GM21367 (cell line): ENCODE results near the gene POTEC.
"Not testable (repeated sequence)": the region's sequence is repeated elsewhere in the genome, so short reads cannot be mapped to it uniquely, and the experiment has no call there.

ENCODE experiments used
- ATAC-seq: cut with Tn5 transposase; IDR thresholded peaks from one replicate; pipeline ENCODE4 v1.9.1; 2021; ENCODE audit not compliant: unreplicated experiment

Gene POTEC

GRCh38 chr18:14543446-14543964 lies at the start of gene POTEC:
POTEC (minus strand) TSS chr18:14543600; CDS start chr18:14543146, 454 bp downstream.
- not testable (repeated sequence) for ATAC-seq

- ATAC-seq, result no peak
These were observed 34.6 kb upstream of the POTEC start for GRCh38 chr18:14577971-14578370.

GRCh38 chr18:14559502-14559901 lies 16.1 kb upstream of the POTEC start:
- not testable (repeated sequence) for ATAC-seq

- not testable (repeated sequence) for ATAC-seq
These were observed 11.7 kb downstream of the POTEC start for GRCh38 chr18:14531659-14532058.

GRCh38 chr18:14510707-14511106 lies 32.7 kb downstream of the POTEC start:
- ATAC-seq, result not testable (repeated sequence)

- ATAC-seq, result not testable (repeated sequence)
These were observed 39.7 kb downstream of the POTEC start for GRCh38 chr18:14503691-14504090.

DNA sequence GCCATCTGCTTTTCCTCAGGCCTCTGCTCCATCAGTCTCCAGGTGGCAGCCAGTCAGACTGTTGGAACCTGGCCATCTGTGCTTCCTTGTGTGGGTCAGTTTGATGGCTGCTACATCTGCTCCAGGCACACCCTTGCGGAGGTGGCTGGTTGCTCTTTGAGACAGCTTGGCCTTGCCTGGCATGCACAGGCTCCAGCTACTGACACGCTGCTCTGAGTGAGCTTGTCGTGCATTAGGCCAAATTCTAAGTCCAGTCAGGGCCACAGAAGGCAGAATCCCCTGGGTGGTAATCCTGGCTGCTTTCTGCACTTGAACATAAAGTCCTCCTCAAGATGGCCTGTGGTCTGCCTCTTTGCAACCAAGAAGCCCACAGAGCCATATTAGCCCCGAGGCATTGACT lies 41.5 kb downstream of the POTEC start:
- not testable (repeated sequence) for ATAC-seq

GRCh38 chr18:14489256-14490014 lies 54.0 kb downstream of the POTEC start:
- not testable (repeated sequence) for ATAC-seq

DNA sequence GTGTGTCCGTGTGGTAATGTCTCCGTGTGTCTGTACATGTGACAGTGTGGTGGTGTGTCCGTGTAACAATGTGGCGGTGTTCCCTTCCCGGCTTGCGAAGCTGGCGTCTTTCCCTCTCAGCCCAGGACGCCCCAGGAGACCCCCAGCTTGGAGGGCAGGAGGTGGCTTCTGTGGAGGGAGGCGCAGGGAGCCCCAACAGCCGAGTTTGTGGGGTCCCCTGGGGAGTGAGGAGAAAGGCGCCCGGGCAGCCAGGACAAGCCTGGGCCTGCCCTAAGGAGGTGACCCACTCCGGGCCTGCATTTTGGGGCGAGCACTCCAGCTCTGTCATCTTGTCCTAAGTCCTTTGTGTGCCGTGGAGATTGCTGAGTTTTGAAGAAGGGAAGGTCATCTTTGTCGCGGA lies 54.6 kb downstream of the POTEC start:
- ATAC-seq, result not testable (repeated sequence)

DNA sequence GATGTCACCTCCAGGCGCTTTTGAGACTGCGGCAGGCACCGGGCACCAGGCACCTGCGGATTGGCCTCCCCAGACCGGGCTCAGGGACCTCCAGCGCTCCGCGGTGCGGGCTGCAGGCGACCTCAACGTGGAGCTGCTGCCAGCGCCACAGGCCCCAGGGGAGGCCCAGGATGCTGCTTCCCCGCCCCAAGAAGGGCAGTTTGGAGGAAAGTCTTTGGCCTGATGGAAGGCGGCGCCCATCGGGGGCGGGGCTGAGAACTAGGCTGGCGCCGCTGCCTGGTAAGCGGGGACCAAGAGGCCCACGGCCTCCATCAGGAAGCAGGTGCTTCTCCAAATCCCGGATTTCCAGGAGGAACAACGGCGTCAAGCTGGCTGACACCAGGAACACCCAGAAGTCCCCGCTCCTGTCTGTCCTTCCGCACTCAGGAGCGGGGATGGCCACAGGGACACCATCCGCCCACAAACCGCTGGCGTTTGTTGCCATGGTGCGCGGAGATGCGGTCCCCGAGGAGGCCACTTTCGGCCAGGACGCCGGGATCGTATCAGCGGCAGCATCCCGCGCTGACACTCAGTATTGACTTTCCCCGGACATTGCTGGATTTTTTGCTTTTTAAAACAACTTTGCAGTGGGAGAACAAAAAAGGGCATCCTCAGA lies 56.3 kb downstream of the POTEC start:
- not testable (repeated sequence) for ATAC-seq

DNA sequence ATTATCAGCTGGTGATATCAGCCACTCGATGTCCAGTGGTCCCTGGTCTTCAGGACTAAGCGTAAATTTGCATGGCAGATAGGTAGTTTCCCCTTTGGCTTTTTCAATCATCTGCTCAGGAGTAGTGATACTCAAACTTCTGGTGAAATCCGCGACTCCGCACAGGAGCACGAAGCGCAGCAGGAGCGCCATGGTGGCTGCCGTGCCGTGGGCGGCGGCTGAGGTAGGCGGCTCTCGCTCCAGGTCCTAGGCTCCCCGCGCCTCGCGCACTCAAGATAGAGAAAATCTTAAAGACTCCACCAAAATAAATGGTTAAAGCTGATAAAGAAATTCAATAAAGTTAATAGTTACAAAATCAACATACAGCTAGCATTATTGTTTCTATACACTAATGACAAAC lies 64.3 kb downstream of the POTEC start:
- ATAC-seq, result not testable (repeated sequence)

- ATAC-seq, result not testable (repeated sequence)
These were observed 67.9 kb downstream of the POTEC start for GRCh38 chr18:14475520-14475919.

DNA sequence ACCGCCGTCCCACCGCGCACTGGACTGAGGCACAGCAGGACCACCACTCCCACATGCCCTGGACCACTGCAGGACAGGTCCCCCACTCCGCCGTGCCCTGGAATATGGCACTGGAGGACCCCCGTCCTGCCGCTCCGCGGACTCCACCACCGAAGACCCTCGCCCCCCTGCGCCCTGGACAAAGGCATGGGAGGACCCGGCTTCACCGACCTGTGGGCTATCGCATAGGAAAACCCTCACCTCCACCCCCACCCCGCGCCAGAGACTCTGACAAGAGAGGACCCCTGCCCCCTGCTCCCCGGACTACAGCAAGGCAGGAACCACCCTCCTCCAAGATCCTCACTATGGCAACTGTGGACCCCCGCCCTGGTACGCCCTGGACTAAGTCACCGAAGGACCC lies 68.6 kb downstream of the POTEC start:
- ATAC-seq, result not testable (repeated sequence)

GRCh38 chr18:14474007-14474720 lies 69.2 kb downstream of the POTEC start:
- not testable (repeated sequence) for ATAC-seq

- not testable (repeated sequence) for ATAC-seq
These were observed 70.0 kb downstream of the POTEC start for GRCh38 chr18:14473250-14474006.

DNA sequence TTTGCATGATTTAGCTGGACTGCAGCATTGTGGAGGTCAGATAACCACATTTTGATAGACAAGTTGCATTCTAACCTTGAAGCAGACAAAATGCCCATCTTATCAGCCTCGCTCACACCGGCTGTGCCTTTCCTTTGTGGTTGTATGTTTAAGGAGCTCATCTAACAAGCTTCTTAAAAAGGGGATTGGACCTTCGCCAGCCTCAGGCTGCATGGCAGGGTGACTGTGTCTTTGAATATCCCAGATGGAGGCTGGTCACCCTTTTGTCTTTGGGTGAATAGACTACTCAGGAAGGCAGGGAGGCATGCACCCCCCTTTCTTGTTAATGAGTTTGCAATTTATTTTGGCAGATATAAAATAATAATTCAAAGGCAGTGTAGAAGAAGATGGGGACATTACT lies 72.1 kb downstream of the POTEC start:
- ATAC-seq, result not testable (repeated sequence)

- not testable (repeated sequence) for ATAC-seq
These were observed 73.0 kb downstream of the POTEC start for GRCh38 chr18:14470446-14470845.

- not testable (repeated sequence) for ATAC-seq
These were observed 73.4 kb downstream of the POTEC start for GRCh38 chr18:14470046-14470445.

DNA sequence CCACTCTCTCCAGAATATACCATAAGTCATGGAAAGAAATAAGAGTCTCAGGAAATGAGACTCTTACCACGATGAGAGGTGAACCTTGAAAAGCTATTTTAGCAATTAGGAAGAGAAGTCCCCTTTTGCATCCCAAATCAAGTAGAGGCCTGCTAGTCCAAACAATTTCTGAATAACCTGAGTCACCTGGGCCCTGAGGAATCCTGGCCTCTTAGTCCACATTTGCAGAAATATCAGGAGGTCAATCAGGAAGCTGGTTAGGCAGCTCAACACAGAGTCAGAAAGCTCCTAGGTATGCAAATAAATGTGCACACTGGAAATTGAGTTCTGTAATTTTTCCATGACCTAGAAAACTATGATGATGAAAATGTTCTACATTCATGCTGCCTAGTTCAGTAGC lies 77.4 kb downstream of the POTEC start:
- ATAC-seq, result not testable (repeated sequence)
